Measurements from ENCODE around the gene PACC1.

PACC1 gene

DNA sequence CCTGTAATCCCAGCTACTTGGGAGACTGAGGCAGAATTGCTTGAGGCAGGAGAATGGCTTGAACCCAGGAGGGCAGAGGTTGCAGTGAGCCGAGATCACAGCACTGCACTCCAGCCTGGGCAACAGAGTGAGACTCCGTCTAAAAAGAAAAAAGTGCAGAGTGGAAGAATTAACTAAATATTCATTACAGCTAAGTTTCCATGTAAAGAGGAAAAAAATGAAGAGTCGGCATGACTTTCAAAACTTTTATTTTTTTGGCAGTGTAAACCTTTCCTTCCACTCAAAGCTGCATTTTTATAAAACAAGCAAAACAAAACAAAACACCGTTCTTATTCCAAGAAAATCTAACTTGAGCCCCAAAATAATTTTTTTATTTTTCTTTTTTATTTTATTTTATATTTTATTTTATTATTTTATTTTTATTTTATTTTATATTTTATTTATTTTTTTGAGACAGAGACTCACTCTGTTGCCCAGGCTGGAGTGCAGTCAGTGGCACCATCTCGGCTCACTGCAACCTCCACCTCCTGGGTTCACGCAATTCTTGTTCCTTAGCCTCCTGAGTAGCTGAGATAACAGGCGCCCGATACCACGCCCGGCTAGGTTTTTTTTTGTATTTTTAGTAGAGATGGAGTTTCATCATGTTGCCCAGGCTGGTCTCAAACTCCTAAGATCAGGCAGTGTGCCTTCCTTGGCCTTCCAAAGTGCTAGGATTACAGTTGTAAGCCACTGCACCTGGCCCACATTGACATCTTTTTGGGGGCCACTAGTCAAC, 62.9 kb downstream of the PACC1 start:
- no peak overlapping the region for H3K27ac ChIP-seq
- TF ChIP-seq CTCF (conservative IDR thresholded peaks at IDR 0.05): no peak

DNA sequence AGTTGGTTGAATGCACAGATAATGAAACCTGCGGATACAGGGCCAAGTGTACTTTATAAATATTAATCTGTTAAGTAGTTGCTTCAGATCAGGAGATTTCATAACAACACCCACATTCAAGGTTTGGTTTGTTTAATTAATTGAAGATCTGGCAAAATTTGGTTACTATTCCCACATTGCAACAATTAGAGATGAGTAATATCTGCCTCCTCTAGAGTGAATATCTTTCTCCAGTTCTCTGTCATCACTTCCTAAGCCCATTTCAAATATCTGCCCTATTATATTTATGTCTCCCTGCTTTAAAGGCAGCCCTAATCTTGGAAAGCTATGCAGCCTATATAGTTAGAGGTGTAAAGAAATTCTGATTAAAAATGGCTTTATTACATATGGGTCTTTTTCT, 68.1 kb downstream of the PACC1 start:
- TF ChIP-seq CTCF (conservative IDR thresholded peaks at IDR 0.05): no peak
- H3K27ac ChIP-seq: no peak overlapping the region

DNA sequence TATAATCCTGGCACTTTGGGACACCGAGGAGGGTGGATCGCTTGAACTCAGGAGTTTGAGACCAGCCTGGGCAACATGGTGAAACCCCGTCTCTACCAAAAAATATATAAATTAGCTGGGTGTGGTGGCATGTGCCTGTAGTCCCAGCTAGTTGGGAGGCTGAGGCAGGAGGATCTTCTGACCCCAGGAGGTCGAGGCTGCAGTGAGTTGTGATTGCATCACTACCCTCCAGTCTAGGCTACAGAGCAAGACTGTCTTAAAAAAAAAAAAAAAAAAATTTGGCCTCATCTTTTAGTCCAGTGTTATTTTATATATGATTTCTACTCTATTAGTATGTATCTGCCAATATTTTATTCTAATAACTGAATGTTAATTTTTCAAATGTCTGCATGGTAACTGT, 69.8 kb downstream of the PACC1 start:
- H3K27ac ChIP-seq: no peak overlapping the region
- TF ChIP-seq CTCF (conservative IDR thresholded peaks at IDR 0.05): no peak

DNA sequence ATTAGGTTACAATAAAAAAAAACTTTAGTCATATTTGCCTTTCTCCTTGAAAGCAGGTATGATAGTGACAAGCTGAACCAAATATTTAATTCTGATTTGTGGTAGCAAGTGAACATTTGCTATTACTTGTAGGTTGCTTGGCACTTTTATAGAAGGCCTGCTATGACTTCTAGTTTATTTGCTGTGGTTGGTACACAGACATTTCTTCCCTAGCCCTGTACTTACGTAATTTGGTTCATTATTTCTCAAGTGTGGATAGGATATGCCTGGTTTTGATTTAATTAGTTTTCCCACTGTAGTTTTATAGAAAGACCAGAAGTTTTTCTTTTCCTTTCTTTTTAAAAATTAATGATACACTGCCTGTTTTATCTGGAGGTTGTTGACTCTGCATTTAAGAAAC, 73.6 kb downstream of the PACC1 start:
- no peak for TF ChIP-seq CTCF (conservative IDR thresholded peaks at IDR 0.05)
- no peak overlapping the region; the same call in 1 of the 2 replicates for H3K27ac ChIP-seq

DNA sequence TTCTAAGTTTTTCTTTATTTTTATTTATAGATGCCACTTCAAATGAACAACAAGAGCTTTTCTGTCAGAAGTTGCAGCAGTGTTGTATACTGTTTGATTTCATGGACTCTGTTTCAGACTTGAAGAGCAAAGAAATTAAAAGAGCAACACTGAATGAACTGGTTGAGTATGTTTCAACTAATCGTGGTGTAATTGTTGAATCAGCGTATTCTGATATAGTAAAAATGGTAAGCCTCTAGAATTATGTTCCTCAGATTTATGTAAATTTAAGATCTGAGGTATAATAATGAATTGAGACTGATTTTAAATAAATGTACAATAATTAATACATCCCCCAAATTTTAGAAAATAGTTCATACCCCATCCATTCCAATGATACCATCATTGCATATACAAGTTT, 85.6 kb downstream of the PACC1 start:
- H3K27ac ChIP-seq: no peak overlapping the region
- no peak for TF ChIP-seq CTCF (conservative IDR thresholded peaks at IDR 0.05)

- no peak for TF ChIP-seq CTCF (conservative IDR thresholded peaks at IDR 0.05)
- H3K27ac ChIP-seq: no peak overlapping the region
Observed at GRCh38 chr1:212328248-212328647, 86.4 kb downstream of the PACC1 start.

DNA sequence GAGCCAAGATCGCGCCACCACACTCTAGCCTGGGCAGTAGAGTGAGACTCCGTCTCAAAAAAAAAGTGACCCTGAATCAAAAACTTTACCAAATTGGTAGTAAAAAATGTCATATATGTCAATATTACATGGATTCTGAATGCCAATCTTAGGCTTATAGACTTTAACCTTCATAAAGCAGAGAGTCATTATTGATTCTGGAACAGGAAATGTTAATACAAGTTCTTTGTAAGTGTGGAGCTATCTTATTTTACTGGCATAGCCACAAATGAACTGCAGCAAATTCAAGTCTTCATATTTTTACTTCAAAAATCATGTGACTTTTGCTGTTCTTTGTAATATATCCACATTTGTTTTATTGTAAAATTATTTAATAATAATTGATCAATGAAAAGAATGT, 88.1 kb downstream of the PACC1 start:
- no peak for TF ChIP-seq CTCF (conservative IDR thresholded peaks at IDR 0.05)

More for the DNA sequence above, 88.1 kb downstream of the PACC1 start:
- H3K27ac ChIP-seq: no peak overlapping the region
